Right cardiac atrium (tissue), 5 donors: ENCODE results near the gene RNF151. TPM values are rescaled to one million over a fixed set of nuclear protein-coding genes. Genes with fewer than 3 reads are reported as not detected.

ENCODE experiments used
- ATAC-seq, 2 donors: fragments of 200-7000 bp; cut with Tn5 transposase; one replicate each; pipeline versions ENCODE4 v1.8.0 to v1.9.1; 2020; ENCODE audit warnings: moderate library complexity in 2 of 2, mild to moderate bottlenecking in 1 of 2
- DNase-seq, 3 donors: peaks; one replicate each; pipeline ENCODE4 v3.0.0-alpha.2; 2020
- H3K27ac ChIP-seq: one replicate; pipeline ENCODE4 v1.5.1; 2013; ENCODE audit warnings: mild to moderate bottlenecking, low read length, control low read depth, moderate library complexity
- H3K27me3 ChIP-seq: one replicate; pipeline ENCODE4 v1.6.1; 2013; ENCODE audit not compliant: control insufficient read depth, insufficient read depth
- H3K4me1 ChIP-seq: one replicate; pipeline ENCODE4 v1.6.1; 2013; ENCODE audit warnings: low read length; ENCODE audit not compliant: control insufficient read depth, insufficient read depth
- H3K4me3 ChIP-seq: one replicate; pipeline ENCODE4 v1.5.1; 2013; ENCODE audit warnings: low read length, control low read depth
- H3K9me3 ChIP-seq: one replicate; pipeline ENCODE4 v1.6.1; 2013; ENCODE audit warnings: low read length; ENCODE audit not compliant: control insufficient read depth
- WGBS: extraction: QIAGEN DNeasy Blood & Tissue Kit; methylation state at CpG from one replicate; pipeline ENCODE4 v1.1.7; 2013; 5-methylcytosine and 5-hydroxymethylcytosine counted together
- intact Hi-C, 4 donors: fragments of 100-400 bp; cut with DNase I; formaldehyde crosslinking; loops; one replicate each; pipeline versions ENCODE4 v1.11.0 to v1.14.0; 2022 to 2023
- polyA plus RNA-seq: library from polyadenylated mRNA; stranded (reverse); fragments of 200-250 nt; gene quantifications from one replicate; pipeline ENCODE4 v1.2.3, GENCODE V29; 2013
- total RNA-seq, 4 donors: library from RNA; stranded (reverse); fragmentation: NEBNext Ultra II Directional; extraction: Animal tissue kit (Norgen Biotek cat#: 25700); gene quantifications; one replicate each; pipeline ENCODE4 v1.2.1, GENCODE V29; 2021
- donor health status: healthy with polysubstance abuse.
- donor health status: DM: no; HTN: yes; CAD: no.
- donor health status: DM: no; HTN: no; CAD: no.
- donor health status: DM: no; HTN: yes; CAD: no; lungs with severe emphysema.
- donor health status: DM: yes; HTN: yes; CAD: no.

The RNF151 gene
- total and polyA plus RNA-seq, 5 donors = not detected

- ATAC-seq (no peak), DNase-seq (no peak)
- intact Hi-C loops = no loop called here
- H3K27ac ChIP-seq = no peak overlapping the region
- H3K4me3 ChIP-seq = peak overlapping the region; percentile 32
- H3K4me1 ChIP-seq = peaks cover 1% of the 10 kb centered on the region
- no peaks in the 10 kb centered on the region for H3K9me3 ChIP-seq
- 2% methylated on average over 50 of the region's 50 CpGs for WGBS
- no peaks in the 10 kb centered on the region for H3K27me3 ChIP-seq
Measured at GRCh38 chr16:1990351-1991134, 23.9 kb downstream of the RNF151 start.

GRCh38 chr16:1991135-1991551 lies 24.5 kb downstream of the RNF151 start:
- H3K4me3 ChIP-seq = no peak overlapping the region
- intact Hi-C loops = no loop called here
- WGBS = 3% methylated on average over 18 of the region's 18 CpGs
- no peak overlapping the region for H3K27ac ChIP-seq
- DNase-seq (peak in 1 of 3 donors; percentile 64), ATAC-seq (peak in 1 of 2 donors; percentile 1)
- H3K9me3 ChIP-seq = no peaks in the 10 kb centered on the region
- H3K27me3 ChIP-seq = no peaks in the 10 kb centered on the region
- peaks cover 1% of the 10 kb centered on the region for H3K4me1 ChIP-seq

- Histone ChIP-seq H3K4me3 (peak overlapping the region; percentile 15), H3K9me3 (no peaks in the 10 kb centered on the region), H3K27me3 (no peaks in the 10 kb centered on the region), H3K27ac (no peak overlapping the region), H3K4me1 (peaks cover 1% of the 10 kb centered on the region)
- 10% methylated on average over 22 of the region's 22 CpGs for WGBS
- intact Hi-C loops = no loop called here
- no peak for DNase-seq
- ATAC-seq = peak in 1 of 2 donors; percentile 8
Measured at GRCh38 chr16:1991588-1991947, 24.9 kb downstream of the RNF151 start.

- peaks cover 1% of the 10 kb centered on the region for H3K4me1 ChIP-seq
- intact Hi-C loops = no loop called here
- peak overlapping the region; percentile 15 for H3K4me3 ChIP-seq
- H3K9me3 ChIP-seq = no peaks in the 10 kb centered on the region
- 3% methylated on average over 93 of the region's 96 CpGs for WGBS
- H3K27me3 ChIP-seq = no peaks in the 10 kb centered on the region
- peak; percentile 87 to 90 for ATAC-seq
- DNase-seq = peak; percentile 97 to 99 (median 98)
- H3K27ac ChIP-seq = no peak overlapping the region
Measured at GRCh38 chr16:1991948-1992703, 25.5 kb downstream of the RNF151 start.

GRCh38 chr16:1992704-1993317 lies 26.2 kb downstream of the RNF151 start:
- peaks cover 1% of the 10 kb centered on the region for H3K4me1 ChIP-seq
- no peaks in the 10 kb centered on the region for H3K9me3 ChIP-seq
- intact Hi-C loops = no loop called here
- ATAC-seq (peak; percentile 1 to 2), DNase-seq (no peak)
- H3K27ac ChIP-seq = no peak overlapping the region
- H3K4me3 ChIP-seq = no peak overlapping the region
- WGBS = 40% methylated on average over 50 of the region's 50 CpGs
- no peaks in the 10 kb centered on the region for H3K27me3 ChIP-seq

- ATAC-seq (no peak), DNase-seq (peak in 2 of 3 donors; percentile 47 to 50)
- Histone ChIP-seq H3K4me3 (no peak overlapping the region), H3K27me3 (no peaks in the 10 kb centered on the region), H3K9me3 (no peaks in the 10 kb centered on the region), H3K4me1 (peaks cover 4% of the 10 kb centered on the region), H3K27ac (no peak overlapping the region)
- intact Hi-C loops = no loop called here
- 57% methylated on average over 2 of the region's 2 CpGs for WGBS
Measured at GRCh38 chr16:1993731-1994131, 27.1 kb downstream of the RNF151 start.

- H3K4me1 ChIP-seq = peaks cover 2% of the 10 kb centered on the region
- intact Hi-C loops = no loop called here
- ATAC-seq (peak in 1 of 2 donors; percentile 2), DNase-seq (peak; percentile 51 to 65 (median 56))
- no peak overlapping the region for H3K4me3 ChIP-seq
- H3K27ac ChIP-seq = no peak overlapping the region
- no peaks in the 10 kb centered on the region for H3K27me3 ChIP-seq
- WGBS = 80% methylated on average over 26 of the region's 26 CpGs
- H3K9me3 ChIP-seq = no peaks in the 10 kb centered on the region
Measured at GRCh38 chr16:1997494-1998359, 31.1 kb downstream of the RNF151 start.

- Histone ChIP-seq H3K4me3 (no peak overlapping the region), H3K4me1 (peaks cover 2% of the 10 kb centered on the region), H3K27ac (no peak overlapping the region), H3K27me3 (no peaks in the 10 kb centered on the region), H3K9me3 (no peaks in the 10 kb centered on the region)
- intact Hi-C loops = no loop called here
- ATAC-seq (no peak), DNase-seq (peak in 2 of 3 donors; percentile 50 to 52)
- WGBS = 93% methylated on average over 27 of the region's 27 CpGs
Measured at GRCh38 chr16:1998360-1998835, 31.7 kb downstream of the RNF151 start.

GRCh38 chr16:1998852-1999801 lies 32.5 kb downstream of the RNF151 start:
- WGBS = 93% methylated on average over 39 of the region's 39 CpGs
- no peak overlapping the region for H3K27ac ChIP-seq
- H3K9me3 ChIP-seq = no peaks in the 10 kb centered on the region
- H3K4me3 ChIP-seq = no peak overlapping the region
- intact Hi-C loops = no loop called here
- H3K4me1 ChIP-seq = peaks cover 2% of the 10 kb centered on the region
- ATAC-seq (no peak), DNase-seq (peak in 2 of 3 donors; percentile 57 to 62)
- no peaks in the 10 kb centered on the region for H3K27me3 ChIP-seq
